Raji (cell line): ENCODE results near the gene ASMT.

Source experiments
- POLR2A ChIP-seq: IDR thresholded peaks from 2 replicates; pipeline ENCODE4 v1.6.1; 2011; ENCODE audit warnings: low read depth, low read length, control low read depth; ENCODE audit not compliant: insufficient read depth

Gene ASMT

DNA sequence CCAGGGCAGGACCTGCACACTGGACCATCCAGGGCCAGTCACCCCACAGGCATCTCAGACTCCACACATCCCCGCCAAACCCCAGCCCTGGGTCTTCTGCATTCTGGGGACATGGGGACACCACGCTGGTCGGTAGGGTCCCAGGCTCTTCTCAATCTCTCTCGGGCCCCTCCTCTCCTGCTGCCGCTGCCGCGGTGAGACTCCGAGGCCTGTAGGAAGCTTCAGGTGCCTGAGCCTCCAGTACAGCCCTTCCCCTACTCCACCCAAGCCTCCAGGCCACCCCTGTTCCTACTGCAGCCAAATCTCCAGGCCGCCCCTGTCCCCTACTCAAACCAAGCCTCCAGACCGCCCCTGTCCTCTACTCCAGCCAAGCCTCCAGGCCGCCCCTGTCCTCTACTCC is 5.5 kb upstream of the ASMT start:
- no peak for TF ChIP-seq POLR2A

DNA sequence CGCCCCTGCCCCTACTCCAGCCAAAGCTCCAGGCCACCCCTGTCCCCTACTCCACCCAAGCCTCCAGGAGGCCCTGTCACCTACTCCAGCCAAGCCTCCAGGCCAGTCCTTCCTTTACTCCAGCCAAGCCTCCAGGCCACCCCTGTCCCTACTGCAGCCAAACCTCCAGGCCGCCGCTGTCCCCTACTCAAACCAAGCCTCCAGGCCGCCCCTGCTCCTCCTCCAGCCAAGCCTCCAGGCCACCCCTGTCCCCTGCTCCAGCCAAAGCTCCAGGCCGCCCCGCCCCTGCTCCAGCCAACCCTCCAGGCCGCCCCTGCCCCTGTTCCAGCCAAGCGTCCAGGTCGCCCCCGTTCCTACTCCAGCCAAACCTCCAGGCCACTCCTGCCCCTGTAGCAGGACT is 5.1 kb upstream of the ASMT start:
- no peak for TF ChIP-seq POLR2A

DNA sequence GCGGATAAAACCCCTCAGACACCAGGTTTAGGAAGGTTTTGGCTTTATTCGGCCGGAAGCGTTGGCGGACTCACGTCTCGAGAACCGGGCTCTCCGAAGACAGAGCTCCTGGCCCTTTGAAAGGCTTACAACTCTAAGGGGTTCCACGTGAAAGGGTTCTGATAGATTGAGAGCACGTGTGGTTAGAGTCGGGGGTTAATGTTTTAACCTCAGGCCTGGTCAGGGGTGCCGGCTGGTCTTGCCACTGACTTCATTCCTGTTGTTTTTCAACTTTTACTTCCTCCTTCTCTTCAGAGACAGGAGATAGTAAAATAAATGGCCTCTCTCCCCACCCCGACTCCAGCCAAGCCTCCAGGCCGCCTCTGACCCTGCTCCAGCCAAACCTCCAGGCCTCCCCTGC is 4.7 kb upstream of the ASMT start:
- TF ChIP-seq POLR2A = no peak

DNA sequence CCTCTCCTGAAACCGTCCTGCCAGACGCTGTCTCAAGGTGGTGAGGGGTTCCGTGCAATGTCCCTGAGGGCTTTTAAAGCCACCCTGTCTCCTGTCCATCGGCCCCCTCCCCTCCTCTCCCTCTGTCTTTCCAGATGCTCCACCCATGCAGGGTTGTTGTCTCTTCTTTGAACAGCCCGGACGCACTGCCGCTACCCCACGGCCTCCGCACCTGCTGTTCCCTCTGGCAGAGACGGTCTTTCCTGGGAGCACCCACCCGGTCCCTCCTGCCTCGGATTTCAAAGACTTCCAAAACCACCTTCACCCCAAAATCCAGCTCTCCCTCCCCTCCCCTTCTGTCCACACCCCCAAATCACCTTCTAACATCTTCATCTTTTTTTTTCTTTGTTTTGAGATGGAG is 4.1 kb upstream of the ASMT start:
- TF ChIP-seq POLR2A = no peak

DNA sequence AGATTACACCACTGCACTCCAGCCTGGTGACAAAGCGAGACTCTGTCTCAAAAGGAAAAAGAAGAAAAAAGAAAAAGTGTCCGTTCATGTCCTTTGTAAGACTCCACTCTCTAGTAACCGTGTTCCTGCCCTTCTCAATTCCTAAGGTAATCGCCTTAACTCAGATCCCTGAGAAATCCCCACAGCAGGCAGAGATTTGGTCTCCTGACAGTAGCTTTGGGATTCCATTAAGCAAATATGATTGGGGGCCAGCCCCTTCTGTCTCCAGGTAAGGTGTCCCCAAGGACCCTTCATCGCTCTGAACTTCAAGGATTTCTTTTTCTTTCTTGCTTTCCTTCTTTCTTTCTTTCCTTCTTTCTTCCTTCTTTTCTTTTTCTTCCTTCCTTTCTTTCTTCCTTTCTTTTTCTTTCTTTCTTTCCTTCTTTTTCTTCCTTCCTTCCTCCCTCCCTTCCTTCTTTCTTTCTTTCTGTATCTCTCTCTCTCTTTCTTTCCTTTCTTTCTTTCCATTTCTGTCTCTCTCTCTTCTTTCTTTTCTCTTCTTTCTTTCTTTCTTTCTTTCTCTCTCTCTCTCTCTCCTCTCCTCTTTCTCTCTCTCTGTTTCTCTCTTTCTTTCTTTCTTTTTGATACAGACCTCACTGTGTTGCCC is 2.1 kb upstream of the ASMT start:
- no peak for TF ChIP-seq POLR2A

DNA sequence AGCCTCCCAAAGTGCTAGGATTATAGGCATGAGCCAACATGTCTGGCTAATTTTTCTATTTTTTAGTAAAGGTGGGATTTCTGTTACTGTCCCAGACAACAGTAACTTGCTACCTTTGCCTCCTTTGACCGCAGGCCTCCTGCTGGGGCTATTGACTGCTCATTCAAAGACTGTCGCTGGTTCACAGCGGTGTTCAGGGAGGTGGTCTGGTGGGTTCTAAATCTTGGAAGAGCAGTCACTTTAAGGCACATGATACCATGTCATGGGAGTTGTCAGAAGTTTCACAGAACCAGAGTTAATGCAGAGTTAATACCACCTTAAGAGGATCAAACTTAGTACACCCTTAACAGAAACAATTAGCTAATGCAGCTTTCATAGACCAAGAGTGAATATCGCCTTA is 3.8 kb downstream of the ASMT start:
- no peak for TF ChIP-seq POLR2A

DNA sequence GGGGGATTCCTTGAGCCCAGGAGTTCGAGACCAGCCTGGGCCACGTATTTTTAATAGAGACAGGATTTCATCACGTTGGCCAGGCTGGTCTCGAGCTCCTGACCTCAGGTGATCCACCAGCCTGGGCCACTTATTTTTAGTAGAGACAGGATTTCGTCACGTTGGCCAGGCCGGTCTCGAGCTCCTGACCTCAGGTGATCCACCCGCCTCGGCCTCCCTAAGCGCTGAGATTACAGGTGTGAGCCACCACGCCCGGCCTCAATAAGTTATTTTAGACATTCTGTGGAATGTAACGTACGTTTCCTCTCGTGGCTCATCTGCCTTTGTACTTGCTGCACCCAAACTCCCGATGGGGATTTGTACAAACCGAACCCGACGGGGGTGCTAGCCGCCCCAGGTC is 8.8 kb downstream of the ASMT start:
- TF ChIP-seq POLR2A = no peak

DNA sequence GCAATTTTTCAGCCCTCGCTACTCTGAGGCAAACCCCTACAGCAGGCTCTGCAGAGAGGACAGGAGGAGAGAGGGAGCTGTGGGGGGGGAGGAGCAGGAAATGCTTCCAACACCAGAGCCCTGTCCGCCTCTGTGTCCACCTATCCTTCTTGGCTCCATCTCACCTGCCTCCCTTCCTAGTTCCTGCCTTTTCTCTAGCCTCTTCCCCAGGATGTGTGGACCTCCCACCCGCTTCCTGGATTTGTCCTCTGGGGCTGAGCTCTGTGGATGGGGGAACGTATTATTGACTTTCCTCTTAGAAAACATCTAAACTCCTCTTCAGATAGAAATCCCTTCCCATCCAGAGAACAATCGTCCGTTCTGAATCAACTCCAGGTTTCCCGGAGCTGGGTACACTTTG is 14.4 kb downstream of the ASMT start:
- TF ChIP-seq POLR2A = no peak

DNA sequence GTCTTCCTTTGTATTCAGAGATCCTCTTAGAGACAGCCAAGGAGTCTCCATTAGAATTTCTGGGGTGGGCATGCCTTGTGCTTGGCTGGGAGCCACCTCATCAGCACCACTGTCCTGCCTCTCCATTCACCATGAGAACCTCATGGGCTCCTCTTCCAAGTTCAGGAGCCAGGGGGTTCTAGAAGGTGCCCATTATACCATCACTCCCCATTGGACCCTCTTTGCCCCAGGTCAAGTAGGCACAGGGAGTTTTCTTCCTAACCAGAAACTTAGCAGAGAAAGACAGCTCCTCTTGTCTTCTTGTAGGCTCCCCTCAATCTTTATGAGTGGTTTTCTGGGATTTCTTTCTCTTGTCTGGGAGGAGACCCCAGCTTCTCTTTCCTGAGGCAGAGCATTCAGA is 31.1 kb downstream of the ASMT start:
- no peak for TF ChIP-seq POLR2A

DNA sequence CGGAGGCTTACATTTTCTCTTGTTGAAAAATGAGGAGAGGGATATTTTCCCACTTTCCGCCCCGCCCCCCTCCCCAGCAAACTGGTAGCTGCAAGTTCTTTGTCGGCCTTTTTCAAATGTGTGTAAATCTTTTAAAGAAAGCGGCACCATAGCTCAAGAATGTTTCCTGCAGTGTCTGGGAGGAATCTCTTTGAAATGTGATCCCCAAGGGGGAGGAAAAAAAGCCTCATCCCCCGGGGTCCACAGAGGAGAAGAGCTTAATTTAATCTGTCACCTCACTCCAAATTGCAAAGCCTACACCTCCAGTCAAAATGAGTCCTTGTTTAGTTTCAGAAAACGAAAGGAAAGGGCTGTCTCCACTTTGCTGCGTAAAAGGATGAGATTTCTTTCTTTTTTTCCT is 34.8 kb downstream of the ASMT start:
- no peak for TF ChIP-seq POLR2A

DNA sequence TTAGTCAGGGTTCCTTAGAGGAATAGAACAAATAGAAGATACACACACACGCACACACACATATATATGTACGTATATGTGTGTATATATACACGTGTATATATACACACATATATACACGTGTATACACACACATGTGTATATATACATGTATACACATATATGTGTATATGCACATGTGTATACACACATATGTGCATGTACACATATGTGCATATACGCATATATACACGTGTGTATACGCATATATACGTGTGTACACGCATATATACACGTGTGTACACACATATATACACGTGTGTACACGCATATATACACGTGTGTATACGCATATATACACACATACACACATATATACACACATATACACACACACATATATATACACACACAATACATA is 41.5 kb downstream of the ASMT start:
- no peak for TF ChIP-seq POLR2A

DNA sequence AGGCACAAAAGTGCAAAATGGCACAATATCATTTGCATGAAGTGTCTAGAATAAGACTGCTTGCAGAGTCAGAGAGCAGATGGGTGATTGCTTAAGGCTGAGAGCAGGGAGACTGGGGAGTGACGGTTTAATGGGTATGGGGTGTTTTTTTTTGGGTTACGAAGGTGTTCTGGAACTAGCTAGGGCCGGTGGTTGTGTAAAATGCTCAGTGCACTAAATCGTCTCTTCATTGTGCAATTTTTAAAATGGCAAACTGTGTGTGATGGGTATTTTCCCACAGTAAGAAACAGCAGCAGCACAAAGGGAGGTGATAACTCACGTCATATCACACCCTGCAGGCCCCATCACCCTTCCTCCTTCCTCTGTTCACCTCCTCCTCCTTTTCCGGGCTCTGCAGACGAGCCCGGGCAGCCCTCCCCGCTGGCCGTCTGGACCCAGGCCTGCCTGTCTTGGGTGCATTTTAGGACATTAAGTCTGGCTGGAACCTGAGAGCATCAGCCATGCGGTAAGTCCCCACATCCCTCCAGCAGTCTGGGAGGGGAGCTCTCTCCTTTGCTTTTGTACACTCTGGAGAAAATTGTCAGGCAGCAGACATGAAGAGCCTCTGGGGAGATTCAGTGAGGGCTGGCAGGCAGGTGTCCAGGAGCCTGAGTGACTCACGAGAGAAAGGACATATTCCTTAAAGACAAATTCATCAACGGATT is 42.7 kb downstream of the ASMT start:
- TF ChIP-seq POLR2A = no peak

DNA sequence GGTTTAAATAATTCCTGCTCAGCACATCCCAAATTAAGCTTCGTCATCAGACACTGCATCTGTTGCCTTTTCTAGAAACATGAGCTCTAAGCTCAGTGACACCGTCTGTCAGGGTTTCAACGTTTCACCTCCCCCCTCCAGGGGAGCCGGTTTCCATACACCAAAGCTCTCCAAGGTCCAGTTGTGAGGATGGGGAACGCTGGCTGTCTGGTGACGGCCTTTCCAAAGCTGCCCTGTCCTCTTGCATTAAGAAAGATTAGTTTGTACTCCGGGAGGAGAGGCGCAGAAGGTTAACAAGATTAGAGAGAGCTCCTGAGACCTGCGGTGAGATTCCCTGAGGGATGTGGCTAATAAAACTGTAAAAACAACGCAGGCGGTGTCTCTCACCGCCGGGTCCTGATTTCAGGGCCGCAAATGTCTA is 43.2 kb downstream of the ASMT start:
- TF ChIP-seq POLR2A = no peak

DNA sequence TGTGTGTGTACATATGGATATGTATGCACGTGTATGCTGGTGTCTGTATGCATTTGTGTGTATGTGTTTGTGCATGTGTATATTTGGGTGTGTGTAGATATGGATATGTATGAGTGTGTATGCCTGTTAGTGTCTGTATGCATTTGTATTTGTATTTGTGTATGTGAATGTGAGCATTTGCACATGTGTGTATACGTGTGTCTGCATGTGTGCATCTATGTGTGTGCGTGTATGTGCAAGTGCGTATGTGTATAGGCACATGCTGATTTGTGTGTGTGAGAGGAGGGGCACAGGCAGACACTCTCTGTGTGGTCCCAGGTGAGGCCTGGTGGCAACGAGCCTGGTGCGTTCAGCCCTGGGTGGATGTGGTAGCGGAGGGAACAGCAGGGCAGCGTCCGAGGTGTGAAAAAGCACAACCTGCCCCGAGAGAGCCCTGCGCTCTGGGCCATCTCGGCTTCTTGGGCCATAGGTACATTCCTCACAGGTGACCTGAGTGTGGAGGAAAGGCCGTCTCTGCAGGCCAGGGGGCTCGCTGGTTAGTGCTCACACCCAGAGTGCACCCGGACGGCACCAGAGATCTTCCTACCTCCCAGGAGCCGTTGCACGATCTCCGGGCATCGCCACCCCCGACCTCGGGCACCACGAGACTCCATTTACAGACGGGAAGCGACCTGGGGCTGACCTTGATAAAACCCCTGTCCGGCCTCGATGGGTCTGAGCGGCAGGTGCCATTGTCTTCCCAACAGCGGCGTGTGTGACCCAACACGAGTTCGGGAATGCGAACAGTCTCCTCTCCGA is 45.0 kb downstream of the ASMT start:
- no peak for TF ChIP-seq POLR2A

DNA sequence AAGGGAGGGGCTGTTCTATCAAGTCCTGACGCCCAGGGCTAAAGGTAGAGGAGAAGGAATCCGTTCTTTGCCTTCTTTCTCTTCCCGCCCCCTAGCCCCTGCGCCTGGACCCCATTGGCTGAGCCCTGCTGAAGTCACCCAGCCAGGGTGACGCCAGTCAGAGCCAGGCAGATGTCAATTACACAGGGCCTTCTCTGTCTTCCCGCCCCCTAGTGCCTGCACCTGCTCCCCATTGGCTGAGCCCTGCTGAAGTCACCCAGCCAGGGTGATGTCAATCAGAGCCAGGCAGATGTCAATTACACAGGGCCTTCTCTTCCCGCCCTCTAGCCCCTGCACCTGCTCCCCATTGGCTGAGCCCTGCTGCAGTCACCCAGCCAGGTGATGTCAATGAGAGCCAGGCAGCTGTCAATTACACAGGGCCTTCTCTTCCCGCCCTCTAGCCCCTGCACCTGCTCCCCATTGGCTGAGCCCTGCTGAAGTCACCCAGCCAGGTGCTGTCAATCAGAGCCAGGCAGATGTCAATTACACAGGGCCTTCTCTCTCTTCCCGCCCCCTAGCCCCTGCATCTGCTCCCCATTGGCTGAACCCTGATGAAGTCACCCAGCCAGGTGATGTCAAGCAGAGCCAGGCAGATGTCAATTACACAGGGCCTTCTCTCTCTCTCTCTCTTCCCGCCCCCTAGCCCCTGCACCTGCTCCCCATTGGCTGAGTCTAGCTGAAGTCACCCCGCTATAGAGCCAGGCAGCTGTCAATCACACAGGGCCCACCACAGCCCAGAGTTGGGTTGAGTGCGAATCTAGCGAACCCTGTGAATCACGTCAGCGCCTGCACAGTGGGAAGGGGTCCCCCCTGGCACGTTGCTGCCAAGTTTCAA is 46.4 kb downstream of the ASMT start:
- TF ChIP-seq POLR2A = no peak
